Astrocyte (in vitro differentiated cells and primary cell): ENCODE results near the gene AP3S2.

Source experiments
- EZH2 ChIP-seq: IDR thresholded peaks from 2 replicates; pipeline ENCODE4 v1.6.1; 2012; ENCODE audit warnings: mild to moderate bottlenecking, low read length, inconsistent platforms; ENCODE audit not compliant: insufficient read depth
- TF ChIP-seq, protein P1 (sequence below): IDR thresholded peaks from 2 replicates; pipeline ENCODE4 v1.5.1; 2011; ENCODE audit warnings: low read depth, mild to moderate bottlenecking, inconsistent platforms, low read length, moderate library complexity; ENCODE audit not compliant: insufficient read depth

DNA sequence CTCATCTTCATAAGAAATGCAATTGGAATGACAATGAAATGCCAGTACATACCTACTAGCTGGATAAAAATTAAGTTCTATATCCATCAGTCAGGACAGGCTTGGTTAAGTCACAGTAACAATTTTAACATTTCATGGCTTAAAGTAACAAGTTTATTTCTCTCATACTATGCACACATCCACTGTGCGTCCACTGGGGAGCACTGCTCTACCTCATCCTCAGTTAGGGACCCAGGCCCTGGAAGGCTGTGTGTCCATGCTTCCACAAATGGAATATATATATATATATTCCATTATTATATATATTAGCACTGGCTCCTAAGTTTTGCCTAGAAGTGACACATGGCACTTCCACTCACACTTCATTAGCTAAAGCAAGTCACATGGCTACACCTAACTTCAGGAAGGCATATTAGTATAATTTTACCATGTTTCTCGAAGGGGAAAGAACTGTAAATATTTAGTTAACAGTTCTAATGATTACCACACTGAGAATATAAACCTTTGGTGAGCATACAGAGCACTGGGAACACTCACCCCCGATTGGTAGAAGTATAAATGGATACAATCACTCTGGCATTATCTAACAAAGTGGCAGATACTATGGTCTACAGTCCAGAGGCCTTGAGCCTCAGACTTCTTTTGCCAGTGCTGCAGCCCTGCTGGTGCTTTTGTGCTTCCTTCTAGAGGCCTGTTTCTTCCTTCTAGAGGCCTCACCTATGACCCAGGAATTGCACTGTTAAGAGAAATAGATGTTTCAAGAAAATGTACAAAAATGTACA lies 28.6 kb downstream of the AP3S2 start:
- TF ChIP-seq EZH2 = no peak
- TF ChIP-seq, protein P1, sequence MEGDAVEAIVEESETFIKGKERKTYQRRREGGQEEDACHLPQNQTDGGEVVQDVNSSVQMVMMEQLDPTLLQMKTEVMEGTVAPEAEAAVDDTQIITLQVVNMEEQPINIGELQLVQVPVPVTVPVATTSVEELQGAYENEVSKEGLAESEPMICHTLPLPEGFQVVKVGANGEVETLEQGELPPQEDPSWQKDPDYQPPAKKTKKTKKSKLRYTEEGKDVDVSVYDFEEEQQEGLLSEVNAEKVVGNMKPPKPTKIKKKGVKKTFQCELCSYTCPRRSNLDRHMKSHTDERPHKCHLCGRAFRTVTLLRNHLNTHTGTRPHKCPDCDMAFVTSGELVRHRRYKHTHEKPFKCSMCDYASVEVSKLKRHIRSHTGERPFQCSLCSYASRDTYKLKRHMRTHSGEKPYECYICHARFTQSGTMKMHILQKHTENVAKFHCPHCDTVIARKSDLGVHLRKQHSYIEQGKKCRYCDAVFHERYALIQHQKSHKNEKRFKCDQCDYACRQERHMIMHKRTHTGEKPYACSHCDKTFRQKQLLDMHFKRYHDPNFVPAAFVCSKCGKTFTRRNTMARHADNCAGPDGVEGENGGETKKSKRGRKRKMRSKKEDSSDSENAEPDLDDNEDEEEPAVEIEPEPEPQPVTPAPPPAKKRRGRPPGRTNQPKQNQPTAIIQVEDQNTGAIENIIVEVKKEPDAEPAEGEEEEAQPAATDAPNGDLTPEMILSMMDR = no peak
